Right lung (tissue), 10 donors: ENCODE results near the gene ZNF213. TPM values are rescaled to one million over a fixed set of nuclear protein-coding genes. Genes with fewer than 3 reads are reported as not detected.
A peak's percentile ranks its signal among the peaks of the same experiment; 100 is the strongest.

Experiments
- DNase-seq, 2 donors: peaks; one replicate each; pipeline ENCODE4 v3.0.0-alpha.2; 2013
- long read RNA-seq, 8 donors: transcript quantifications; one replicate each; lab custom pipeline, GENCODE V29; 2026
- polyA plus RNA-seq, 5 donors: library from polyadenylated mRNA; unstranded; fragments of 120-200 nt; gene quantifications; one replicate each; pipeline versions ENCODE4 v1.2.1 to v1.2.3, GENCODE V29; 2013; ENCODE audit warnings: inconsistent platforms in 1 of 5, low replicate concordance in 1 of 5; ENCODE audit not compliant: insufficient read length in 5 of 5, insufficient read depth in 1 of 5

The ZNF213 gene
- 10 to 100 TPM; 10.5 to 18.5 (median 14.7) TPM for polyA plus RNA-seq
- long read RNA-seq, donor 1, transcript ZNF213-201 (6 exons, 3,313 nt) = major isoform, 6 of 6 reads
- long read RNA-seq, donor 1, partial matches to known transcripts = 0 of 6 reads
- long read RNA-seq, donor 1, other reads (novel, unspliced or antisense) = 0 of 6 reads
- long read RNA-seq, donor 2, partial matches to known transcripts = 0 of 3 reads
- long read RNA-seq, donor 2, other reads (novel, unspliced or antisense) = 0 of 3 reads
- long read RNA-seq, donor 3, full-length matches to known transcripts = 4 of 13 reads
- long read RNA-seq, donor 3, partial matches to known transcripts = 9 of 13 reads
- long read RNA-seq, donor 3, other reads (novel, unspliced or antisense) = 0 of 13 reads
- long read RNA-seq, donor 4, partial matches to known transcripts = 0 of 4 reads
- long read RNA-seq, donor 4, other reads (novel, unspliced or antisense) = 0 of 4 reads
- long read RNA-seq, donor 5, partial matches to known transcripts = 0 of 3 reads
- long read RNA-seq, donor 5, other reads (novel, unspliced or antisense) = 0 of 3 reads
- long read RNA-seq, donor 6, full-length matches to known transcripts = 2 of 2 reads
- long read RNA-seq, donor 6, partial matches to known transcripts = 0 of 2 reads
- long read RNA-seq, donor 6, other reads (novel, unspliced or antisense) = 0 of 2 reads
- long read RNA-seq, donor 7, partial matches to known transcripts = 0 of 6 reads
- long read RNA-seq, donor 7, other reads (novel, unspliced or antisense) = 0 of 6 reads
- long read RNA-seq, donor 8 = 0 reads

GRCh38 chr16:3134338-3135125 is at the start of gene ZNF213:
ZNF213 (plus strand) TSS chr16:3135029; CDS start chr16:3137281, 2,252 bp downstream.
- DNase-seq = peak; percentile 95 to 96

GRCh38 chr16:3085868-3086595 is 48.8 kb upstream of the ZNF213 start:
- DNase-seq = no peak

GRCh38 chr16:3086596-3087242 is 48.1 kb upstream of the ZNF213 start:
- DNase-seq = no peak

GRCh38 chr16:3087243-3088235 is 47.3 kb upstream of the ZNF213 start:
- no peak for DNase-seq

GRCh38 chr16:3088450-3088849 is 46.4 kb upstream of the ZNF213 start:
- no peak for DNase-seq

- no peak for DNase-seq
Measured at GRCh38 chr16:3088925-3089716, 45.7 kb upstream of the ZNF213 start.

- no peak for DNase-seq
Measured at GRCh38 chr16:3089717-3090592, 44.9 kb upstream of the ZNF213 start.

GRCh38 chr16:3091551-3091950 is 43.3 kb upstream of the ZNF213 start:
- DNase-seq = no peak

GRCh38 chr16:3092501-3092941 is 42.3 kb upstream of the ZNF213 start:
- DNase-seq = no peak

- no peak for DNase-seq
Measured at GRCh38 chr16:3094289-3095027, 40.4 kb upstream of the ZNF213 start.

- no peak for DNase-seq
Measured at GRCh38 chr16:3095869-3096268, 39.0 kb upstream of the ZNF213 start.

GRCh38 chr16:3096362-3096761 is 38.5 kb upstream of the ZNF213 start:
- no peak for DNase-seq

GRCh38 chr16:3097266-3097665 is 37.6 kb upstream of the ZNF213 start:
- no peak for DNase-seq

- DNase-seq = no peak
Measured at GRCh38 chr16:3098459-3099394, 36.1 kb upstream of the ZNF213 start, which contains the start of gene ZSCAN10. ZSCAN10 (minus strand) TSS chr16:3099294; CDS start chr16:3092937, 6,357 bp downstream.

GRCh38 chr16:3099395-3099731 is 35.5 kb upstream of the ZNF213 start:
- no peak for DNase-seq
